HG03378 (cell line): ENCODE data around the gene STK35.

Experiments
- ATAC-seq: cut with Tn5 transposase; IDR thresholded peaks from one replicate; pipeline ENCODE4 v1.9.1; 2021; ENCODE audit warnings: mild to moderate bottlenecking, moderate library complexity; ENCODE audit not compliant: unreplicated experiment

Gene STK35

GRCh38 chr20:2103461-2104153 is 2.0 kb downstream of the STK35 start:
- ATAC-seq: peak; percentile 3

- ATAC-seq: no peak
These were observed 2.6 kb downstream of the STK35 start for GRCh38 chr20:2104236-2104635.

GRCh38 chr20:2108498-2108897 is 6.9 kb downstream of the STK35 start:
- no peak for ATAC-seq

GRCh38 chr20:2108987-2109386 is 7.4 kb downstream of the STK35 start:
- ATAC-seq: no peak

GRCh38 chr20:2109425-2110210 is 8.0 kb downstream of the STK35 start:
- no peak for ATAC-seq

GRCh38 chr20:2112910-2113309 is 11.3 kb downstream of the STK35 start:
- ATAC-seq: no peak

- no peak for ATAC-seq
These were observed 12.7 kb downstream of the STK35 start for GRCh38 chr20:2114127-2114959.

GRCh38 chr20:2114990-2115681 is 13.5 kb downstream of the STK35 start:
- no peak for ATAC-seq

GRCh38 chr20:2116170-2116940 is 14.7 kb downstream of the STK35 start:
- no peak for ATAC-seq

GRCh38 chr20:2118783-2119182 is 17.2 kb downstream of the STK35 start:
- ATAC-seq: no peak

GRCh38 chr20:2122936-2123335 is 21.3 kb downstream of the STK35 start:
- no peak for ATAC-seq

GRCh38 chr20:2123720-2124119 is 22.1 kb downstream of the STK35 start:
- ATAC-seq: no peak

GRCh38 chr20:2124564-2125213 is 23.1 kb downstream of the STK35 start:
- ATAC-seq: no peak

- ATAC-seq: no peak
These were observed 24.0 kb downstream of the STK35 start for GRCh38 chr20:2125474-2126112.

- ATAC-seq: no peak
These were observed 25.6 kb downstream of the STK35 start for GRCh38 chr20:2127238-2127637.

- ATAC-seq: no peak
These were observed 26.9 kb downstream of the STK35 start for GRCh38 chr20:2128542-2128941.

- ATAC-seq: no peak
These were observed 28.5 kb downstream of the STK35 start for GRCh38 chr20:2130062-2130591.

GRCh38 chr20:2130683-2131082 is 29.1 kb downstream of the STK35 start:
- no peak for ATAC-seq

- no peak for ATAC-seq
These were observed 29.7 kb downstream of the STK35 start for GRCh38 chr20:2131366-2131765.
